Mucosa of rectum (tissue), 2 donors: ENCODE data around the gene RNF180.

Source experiments
- H3K27ac ChIP-seq, 2 donors: one replicate each; pipeline ENCODE4 v1.7.0; 2013; ENCODE audit warnings: inconsistent platforms in 2 of 2, low read depth in 2 of 2, low read length in 2 of 2
- H3K27me3 ChIP-seq, 2 donors: one replicate each; pipeline ENCODE4 v1.7.0; 2013; ENCODE audit warnings: low read length in 2 of 2; ENCODE audit not compliant: control insufficient read depth in 2 of 2, insufficient read depth in 2 of 2
- H3K36me3 ChIP-seq, 2 donors: one replicate each; pipeline ENCODE4 v1.7.0; 2013; ENCODE audit warnings: low read length in 2 of 2; ENCODE audit not compliant: control insufficient read depth in 2 of 2, insufficient read depth in 2 of 2
- H3K4me1 ChIP-seq, 2 donors: one replicate each; pipeline ENCODE4 v1.7.0; 2013; ENCODE audit warnings: low read length in 2 of 2, mild to moderate bottlenecking in 1 of 2; ENCODE audit not compliant: control insufficient read depth in 2 of 2, insufficient read depth in 2 of 2
- H3K4me3 ChIP-seq, 2 donors: one replicate each; pipeline ENCODE4 v1.7.0; 2013; ENCODE audit warnings: low read length in 2 of 2
- H3K9ac ChIP-seq, 2 donors: one replicate each; pipeline ENCODE4 v1.7.0; 2013; ENCODE audit warnings: low read length in 2 of 2, low read depth in 1 of 2, mild to moderate bottlenecking in 1 of 2
- H3K9me3 ChIP-seq, 2 donors: one replicate each; pipeline ENCODE4 v1.7.0; 2013; ENCODE audit warnings: low read length in 2 of 2; ENCODE audit not compliant: control insufficient read depth in 2 of 2
- donor health status: healthy.
- donor health status: Normal muscosa, but diverticular disease.

Gene RNF180

DNA sequence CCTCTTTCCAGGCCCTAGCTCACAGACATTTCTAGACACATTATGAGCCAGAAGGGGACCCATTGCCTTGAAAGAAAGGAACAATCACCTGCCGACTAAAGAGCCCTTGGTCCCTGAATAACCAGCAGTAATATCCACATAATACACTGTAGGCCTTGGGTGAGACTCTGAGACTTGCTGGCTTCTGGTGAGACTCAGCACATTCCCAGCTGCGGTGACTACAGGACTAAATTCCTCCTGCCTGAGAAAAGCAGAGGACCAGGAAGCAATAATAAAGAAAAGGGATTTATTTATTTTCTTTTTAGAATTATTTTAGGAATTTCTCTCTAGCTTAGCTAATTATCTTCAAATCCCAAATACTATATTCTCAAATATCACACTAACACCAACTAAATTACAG lies 252.4 kb downstream of the RNF180 start:
- no peak overlapping the region for H3K27ac ChIP-seq
- no peak overlapping the region for H3K9ac ChIP-seq
- no peaks in the 10 kb centered on the region for H3K36me3 ChIP-seq
- H3K4me3 ChIP-seq, result no peak overlapping the region
- H3K27me3 ChIP-seq, result no peaks in the 10 kb centered on the region
- H3K4me1 ChIP-seq, result no peaks in the 10 kb centered on the region
- H3K9me3 ChIP-seq, result no peaks in the 10 kb centered on the region
